NCI-H2107 treated with DMSO at 0.1 percent for 48 hours (cell line): ENCODE data around the gene KIF5C.
"Not testable (repeated sequence)": the region's sequence is repeated elsewhere in the genome, so short reads cannot be mapped to it uniquely, and the experiment has no call there.

Experiments used
- DNase-seq: peaks from one replicate; lab custom pipeline; 2025; ENCODE audit not compliant: unreplicated experiment; lab: John Stamatoyannopoulos, UW

Gene KIF5C

GRCh38 chr2:148874868-148875341 lies at the start of gene KIF5C:
KIF5C (plus strand) TSS chr2:148875227; CDS start chr2:148875618, 391 bp downstream.
- peak; percentile 48 for DNase-seq

GRCh38 chr2:148826791-148827190 lies 48.2 kb upstream of the KIF5C start:
- no peak for DNase-seq

DNA sequence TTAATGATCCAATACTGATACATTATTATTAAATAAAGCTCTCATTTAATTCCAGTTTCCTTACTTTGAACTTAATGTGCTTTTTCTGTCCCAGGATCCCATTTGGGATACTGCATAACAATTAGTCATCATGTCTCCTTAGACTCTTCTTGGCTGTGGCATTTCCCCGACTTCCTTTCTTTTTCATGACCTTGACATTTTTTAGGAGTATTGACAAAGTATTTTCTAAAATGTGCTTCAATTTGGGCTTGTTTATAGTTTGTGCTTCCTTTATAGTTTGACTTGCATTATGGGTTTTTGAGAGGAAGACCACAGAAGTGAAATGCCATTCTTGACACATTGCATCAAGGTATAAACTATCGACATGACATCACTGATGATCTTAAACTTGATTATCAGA lies 46.1 kb upstream of the KIF5C start:
- no peak for DNase-seq

GRCh38 chr2:148829618-148830017 lies 45.4 kb upstream of the KIF5C start:
- DNase-seq, result no peak

DNA sequence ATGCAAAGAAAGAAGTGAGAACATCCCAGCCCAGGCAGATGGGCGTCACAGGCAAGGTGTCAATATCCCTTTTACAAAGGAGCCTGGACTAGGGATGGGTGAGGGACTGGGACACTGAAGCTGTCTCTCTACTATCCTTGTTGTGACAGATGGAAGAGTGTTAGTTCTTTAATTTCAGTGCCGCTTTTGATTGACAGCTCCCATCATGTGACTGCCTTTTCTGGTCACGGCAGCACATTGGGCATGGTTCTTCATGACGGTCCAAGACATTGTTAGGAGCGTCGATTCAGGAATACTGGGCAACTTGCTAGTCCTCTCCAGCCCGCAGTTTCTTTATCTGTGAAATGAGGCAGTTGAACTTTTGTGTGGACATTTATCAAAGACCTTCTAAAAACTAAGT lies 42.4 kb upstream of the KIF5C start:
- DNase-seq, result no peak

DNA sequence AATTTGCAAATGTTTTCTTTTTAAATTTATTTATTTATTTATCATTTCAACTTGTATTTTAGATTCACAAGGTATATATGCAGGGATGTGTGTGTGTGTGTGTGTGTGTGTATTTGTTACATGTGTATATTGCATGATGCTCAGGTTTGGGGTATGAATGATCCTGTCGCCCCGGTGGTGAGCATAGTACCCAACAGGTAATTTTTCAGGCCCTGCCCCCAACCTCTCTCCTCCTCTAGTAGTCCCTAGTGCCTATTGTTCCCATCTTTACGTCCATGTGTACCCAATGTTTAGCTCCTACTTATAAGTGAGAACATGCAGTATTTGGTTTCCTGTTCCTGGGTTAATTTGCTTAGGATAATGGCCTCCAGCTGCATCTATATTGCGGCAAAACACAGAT lies 33.0 kb upstream of the KIF5C start:
- no peak for DNase-seq

- no peak for DNase-seq
These were observed 26.9 kb upstream of the KIF5C start for GRCh38 chr2:148848146-148848545.

- no peak for DNase-seq
These were observed 21.6 kb upstream of the KIF5C start for GRCh38 chr2:148853458-148853857.

- DNase-seq, result peak; percentile 42
These were observed 15.0 kb upstream of the KIF5C start for GRCh38 chr2:148860037-148860436.

DNA sequence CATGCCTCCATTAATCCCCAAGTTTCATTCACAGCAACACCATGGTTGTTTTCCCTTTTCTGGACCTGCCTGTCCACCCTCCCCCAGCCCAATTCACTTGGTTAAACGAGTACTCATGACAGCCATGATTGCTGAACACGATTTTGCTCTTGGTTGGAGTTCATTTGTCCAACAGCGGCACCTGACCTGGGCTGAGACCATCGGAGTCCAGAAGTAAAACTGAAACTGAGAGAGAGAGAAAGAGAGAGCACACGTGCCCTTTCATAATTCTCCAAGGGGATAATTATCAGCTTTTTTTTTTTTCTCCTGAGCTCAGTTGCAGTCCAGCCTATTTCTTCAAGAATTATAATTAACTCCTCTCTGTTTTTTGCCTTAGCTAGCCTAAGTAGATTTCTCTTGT lies 13.7 kb upstream of the KIF5C start:
- DNase-seq, result no peak

DNA sequence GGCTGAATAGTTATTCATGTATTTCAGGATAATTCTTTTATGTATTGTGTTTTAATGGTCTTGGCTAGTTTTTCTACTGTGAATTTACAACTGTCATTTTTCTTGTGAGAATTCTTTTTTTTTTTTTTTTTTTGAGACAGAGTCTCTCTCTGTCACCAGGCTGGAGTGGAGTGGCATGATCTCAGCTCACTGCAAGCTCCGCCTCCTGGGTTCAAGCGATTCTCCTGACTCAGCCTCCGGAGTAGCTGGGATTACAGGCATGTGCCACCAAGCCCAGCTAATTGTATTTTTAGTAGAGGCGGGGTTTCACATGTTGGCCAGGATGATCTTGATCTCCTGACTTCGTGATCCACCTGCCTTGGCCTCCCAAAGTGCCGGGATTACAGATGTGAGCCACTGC lies 12.5 kb upstream of the KIF5C start:
- not testable (repeated sequence) for DNase-seq

DNA sequence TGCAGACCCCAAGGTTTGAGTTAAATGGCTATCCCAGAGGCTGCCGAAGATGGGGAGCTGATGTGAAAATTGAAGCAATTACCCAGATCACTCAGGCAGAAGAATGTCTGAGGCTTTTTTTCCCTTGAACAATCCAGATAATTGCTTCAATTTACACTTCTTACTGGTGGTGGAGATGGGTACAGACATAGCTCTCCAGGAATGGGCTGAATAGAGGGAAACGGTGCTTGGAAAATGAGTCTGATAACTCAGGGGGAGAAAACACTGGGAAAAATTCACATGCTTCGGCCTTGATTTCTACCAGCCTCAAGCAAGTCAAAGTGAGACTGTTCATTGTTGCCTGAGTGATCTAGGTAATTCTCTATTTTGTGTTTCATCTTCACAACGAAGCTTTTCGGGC lies 9.5 kb upstream of the KIF5C start:
- no peak for DNase-seq

GRCh38 chr2:148866091-148866490 lies 8.9 kb upstream of the KIF5C start:
- no peak for DNase-seq

GRCh38 chr2:148867079-148867769 lies 7.8 kb upstream of the KIF5C start:
- no peak for DNase-seq

- DNase-seq, result no peak
These were observed 492 bp downstream of the KIF5C start for GRCh38 chr2:148875387-148876051.

DNA sequence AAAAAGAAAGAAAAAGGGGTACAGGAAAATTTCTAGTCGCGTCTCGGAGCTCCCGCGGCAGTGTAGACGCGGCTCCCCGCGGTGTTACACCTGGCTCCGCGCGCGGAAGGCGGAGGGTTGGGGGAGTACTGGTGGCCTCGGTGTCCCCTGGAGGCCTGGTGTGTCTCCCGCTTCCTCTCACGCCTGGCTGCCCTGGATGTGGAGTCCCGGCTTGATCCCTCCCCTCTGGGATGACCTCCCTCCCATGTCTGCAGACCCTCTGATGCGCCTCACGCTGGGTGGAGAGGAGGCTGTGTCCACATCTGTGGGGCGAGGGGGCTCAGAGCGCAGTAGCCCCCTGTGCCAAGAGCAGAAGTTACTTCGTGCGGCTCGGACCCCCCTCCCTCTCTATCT lies 1.2 kb downstream of the KIF5C start:
- peak; percentile 26 for DNase-seq

- DNase-seq, result peak; percentile 71
These were observed 1.8 kb downstream of the KIF5C start for GRCh38 chr2:148876595-148877402.

GRCh38 chr2:148877403-148877740 lies 2.3 kb downstream of the KIF5C start:
- DNase-seq, result no peak

GRCh38 chr2:148880636-148881035 lies 5.6 kb downstream of the KIF5C start:
- no peak for DNase-seq

- no peak for DNase-seq
These were observed 7.0 kb downstream of the KIF5C start for GRCh38 chr2:148882051-148882450.

DNA sequence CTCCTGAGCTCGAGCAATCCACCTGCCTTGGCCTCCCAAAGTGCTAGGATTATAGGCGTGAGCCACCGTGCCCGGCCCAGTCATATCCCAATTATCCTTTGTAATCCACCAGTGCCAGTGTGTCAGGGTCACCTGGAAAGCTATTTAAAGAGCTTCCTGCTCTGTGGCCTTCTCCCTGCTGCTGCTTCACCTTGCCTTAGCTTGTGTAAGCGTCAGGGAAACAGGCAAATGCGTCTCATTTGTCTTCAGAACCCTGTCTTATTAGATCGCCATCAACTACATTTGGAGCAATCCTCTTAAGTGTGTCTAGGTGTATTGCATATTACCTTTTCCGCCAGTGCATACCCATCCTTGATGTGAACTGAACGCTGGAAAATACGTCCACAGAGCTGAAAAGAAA lies 10.2 kb downstream of the KIF5C start:
- DNase-seq, result no peak

DNA sequence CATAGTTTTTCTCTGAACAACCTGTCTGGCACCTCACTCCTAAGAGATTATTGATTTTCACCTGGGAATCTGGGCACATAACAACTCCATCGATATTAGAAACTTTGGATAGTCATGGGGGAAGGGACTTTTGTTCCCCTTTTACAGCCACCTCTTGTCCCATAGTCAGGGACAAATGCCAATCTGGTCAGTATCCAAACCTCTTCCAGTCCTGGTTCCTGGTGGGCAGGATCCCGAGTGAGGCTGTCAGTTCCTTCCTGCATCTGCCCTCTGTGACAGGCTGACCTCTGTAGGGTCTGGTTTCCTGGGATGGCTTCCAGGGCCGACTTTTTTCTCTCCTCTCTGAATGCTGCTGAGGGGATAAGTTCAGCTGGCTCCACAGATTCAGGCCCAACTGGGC lies 11.0 kb downstream of the KIF5C start:
- no peak for DNase-seq
